T47D (cell line): ENCODE data around the gene TPSD1.
"Not testable (repeated sequence)": the region's sequence is repeated elsewhere in the genome, so short reads cannot be mapped to it uniquely, and the experiment has no call there.

Experiments
- DNase-seq, 2 experiments: peaks; one replicate each; pipeline versions ENCODE4 v3.0.0 to v3.0.0-alpha.2; 2011 to 2012; ENCODE audit warnings: low read depth in 1 of 2, low spot score in 1 of 2
- JUND ChIP-seq: IDR thresholded peaks from 2 replicates; pipeline ENCODE4 v1.6.1; 2012; ENCODE audit warnings: low read depth
- in situ Hi-C: cut with HindIII; loops from 2 replicates; pipeline ENCODE4 v1.10.0; 2016; ENCODE audit warnings: low sequenced_read_pairs, low pct_unique_long_range_greater_than_20kb

TPSD1 gene

GRCh38 chr16:1271380-1271723 lies 15.5 kb downstream of the TPSD1 start:
- TF ChIP-seq JUND = no peak
- in situ Hi-C loops = no loop called here
- no peak for DNase-seq

- in situ Hi-C loops, DNase-seq: not testable (repeated sequence)
Measured at GRCh38 chr16:1271724-1272413, 16.0 kb downstream of the TPSD1 start.

GRCh38 chr16:1272453-1273198 lies 16.8 kb downstream of the TPSD1 start:
- in situ Hi-C loops = no loop called here
- TF ChIP-seq JUND = no peak
- DNase-seq = no peak

- in situ Hi-C loops = no loop called here
- TF ChIP-seq JUND = no peak
- DNase-seq = no peak
Measured at GRCh38 chr16:1273816-1274215, 17.9 kb downstream of the TPSD1 start.

- DNase-seq = peak in 1 of 2 experiments; percentile 29
- in situ Hi-C loops = no loop called here
- TF ChIP-seq JUND = no peak
Measured at GRCh38 chr16:1274767-1275166, 18.9 kb downstream of the TPSD1 start.

GRCh38 chr16:1275791-1276579 lies 20.1 kb downstream of the TPSD1 start:
- no peak for TF ChIP-seq JUND
- in situ Hi-C loops = no loop called here
- no peak for DNase-seq

GRCh38 chr16:1276580-1276878 lies 20.7 kb downstream of the TPSD1 start:
- DNase-seq = no peak
- in situ Hi-C loops = no loop called here
- no peak for TF ChIP-seq JUND

DNA sequence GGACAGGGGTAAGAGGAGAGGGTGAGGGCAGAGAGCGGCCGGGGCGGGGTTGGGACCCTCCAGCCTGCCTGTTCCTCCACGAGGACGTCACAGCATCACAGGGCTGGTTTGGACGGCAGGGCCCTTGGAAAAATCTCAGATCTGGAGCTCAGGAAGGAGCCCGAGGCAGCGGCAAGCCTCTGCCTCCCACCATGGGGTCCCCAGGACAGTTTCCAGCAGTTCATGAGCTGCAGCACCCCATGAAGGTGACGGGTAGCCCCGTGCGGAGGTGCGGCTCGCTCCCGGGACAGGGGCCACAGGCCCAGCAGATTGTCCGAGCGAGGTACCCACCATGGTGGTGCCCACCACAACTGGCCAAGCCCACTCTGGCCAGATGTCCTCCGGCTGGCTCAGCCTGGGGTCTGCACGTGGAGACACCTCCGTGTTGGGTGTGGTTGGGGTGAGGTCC lies 21.3 kb downstream of the TPSD1 start:
- in situ Hi-C loops = no loop called here
- no peak for DNase-seq
- no peak for TF ChIP-seq JUND

DNA sequence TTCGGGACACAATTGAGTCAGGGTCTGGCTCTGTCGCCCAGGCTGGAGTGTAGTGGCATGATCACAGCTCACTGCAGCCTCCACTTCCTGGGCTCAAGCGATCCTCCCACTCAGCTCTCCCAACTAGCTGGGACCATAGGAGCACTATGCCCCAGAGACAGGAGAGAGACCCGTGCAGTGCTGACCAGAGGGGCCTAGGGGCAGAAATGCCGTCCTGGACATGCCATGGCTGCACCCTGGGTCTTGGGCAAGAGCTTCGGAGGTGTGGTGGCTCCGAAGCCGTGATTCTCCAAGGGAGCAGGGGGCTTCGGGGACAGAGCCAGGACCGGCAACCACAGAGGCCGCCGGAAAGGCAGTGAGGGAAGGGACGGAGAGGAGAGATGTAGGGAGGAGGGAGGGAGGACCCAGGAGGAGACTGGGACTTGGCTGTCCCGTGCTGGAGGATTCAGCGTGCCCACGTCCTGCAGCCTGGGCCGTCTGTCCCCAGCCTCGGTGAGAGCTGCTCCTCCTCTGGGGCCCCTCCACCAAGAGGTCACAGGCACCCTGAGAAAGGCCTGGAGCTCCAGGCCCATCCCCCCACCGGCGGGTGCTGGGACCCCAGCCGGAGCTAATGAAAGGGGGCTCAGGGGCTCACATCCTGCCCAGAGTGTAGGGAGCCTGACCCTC lies 21.9 kb downstream of the TPSD1 start:
- DNase-seq = no peak
- no peak for TF ChIP-seq JUND
- in situ Hi-C loops = no loop called here

GRCh38 chr16:1278477-1278876 lies 22.6 kb downstream of the TPSD1 start:
- in situ Hi-C loops = no loop called here
- DNase-seq = no peak

DNA sequence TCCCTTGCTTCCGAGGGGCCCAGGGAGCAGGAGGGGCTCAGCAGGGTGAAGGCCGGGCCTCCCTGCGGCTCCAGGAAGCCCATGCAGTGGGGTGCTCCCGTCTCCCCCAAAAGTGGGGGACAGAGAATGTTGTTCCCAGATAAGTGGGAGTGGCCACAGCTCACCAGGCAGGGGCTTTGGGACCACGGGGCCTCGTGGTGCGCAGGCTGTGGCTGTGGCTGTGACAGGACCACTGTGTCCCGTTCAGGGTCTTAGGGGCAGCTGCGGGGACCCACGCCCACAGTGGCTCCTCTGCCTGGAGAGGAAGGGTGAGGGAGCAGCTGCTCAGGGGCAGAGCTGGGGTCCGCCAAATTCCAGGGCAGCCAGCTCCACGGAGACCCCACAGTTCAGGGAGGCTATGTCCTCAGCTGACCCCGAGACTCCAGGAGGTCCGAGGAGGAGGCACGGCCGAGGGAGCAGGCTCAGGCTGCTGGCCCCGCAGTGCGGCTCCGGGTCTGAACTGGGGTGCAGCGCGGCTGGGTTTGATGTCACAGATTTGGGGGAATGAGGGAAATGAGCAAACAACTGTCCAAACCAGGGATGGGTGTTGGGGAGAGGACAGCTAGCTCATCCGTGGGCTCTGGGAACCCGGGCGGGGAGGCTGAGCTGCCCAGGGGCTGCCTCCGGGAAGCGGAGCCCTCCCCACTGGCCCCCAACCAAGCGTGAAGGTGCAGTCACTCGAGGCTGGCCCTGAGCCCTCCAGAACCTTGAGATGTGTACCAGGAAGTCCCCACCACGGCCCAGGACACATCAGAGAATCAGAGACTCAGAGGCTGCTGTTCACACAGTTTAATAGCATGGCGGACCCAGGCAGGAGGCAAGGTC lies 23.4 kb downstream of the TPSD1 start:
- in situ Hi-C loops = no loop called here
- DNase-seq = no peak
- no peak for TF ChIP-seq JUND

More at GRCh38 chr16:1278477-1278876, 22.6 kb downstream of the TPSD1 start:
- TF ChIP-seq JUND = no peak
